ENCODE results near the gene ERP27. TPM values are rescaled to one million over a fixed set of nuclear protein-coding genes. Genes with fewer than 3 reads are reported as not detected.

The ERP27 gene
- total and polyA plus RNA-seq, 2 of the 8 experiments (the other 6 are each of a cell fraction or from before 2014, with no cell fraction given) = not detected

DNA sequence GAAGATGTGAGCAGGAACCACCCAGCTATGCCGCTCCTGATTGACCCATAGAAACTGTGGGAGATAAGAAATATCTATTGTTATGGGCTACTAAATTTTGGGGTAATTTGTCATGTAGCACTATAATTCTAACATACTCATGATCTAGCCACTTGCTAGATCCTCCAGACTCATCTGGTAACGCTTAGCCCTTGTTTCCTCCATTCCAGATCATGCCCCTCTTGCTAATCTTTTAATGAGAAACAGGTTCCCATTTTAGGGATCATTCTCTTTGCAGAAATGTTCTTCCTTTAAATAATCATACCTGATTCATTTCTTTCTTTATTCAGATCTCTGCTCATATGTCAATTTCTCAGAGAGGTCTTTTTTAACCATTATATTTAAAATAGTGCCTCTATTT lies 26.9 kb upstream of the ERP27 start:
- no peak overlapping the region for H3K9ac ChIP-seq (replicated peaks in 1 of 4; ENCODE audit: extremely low read depth in 1 of 4, low read depth in 3 of 4, low read length in 3 of 4)
- no peak overlapping the region for H3K18ac ChIP-seq (ENCODE audit: extremely low read depth, low read length)
- DNase-seq (ENCODE audit: low read depth in 1 of 2, low spot score in 2 of 2) = no peak
- no peak overlapping the region for H3K27ac ChIP-seq (ENCODE audit: low read depth, low read length)
- H3K4me1 ChIP-seq (replicated peaks in 1 of 4; ENCODE audit: control insufficient read depth in 3 of 4, insufficient read depth in 4 of 4, low read length in 3 of 4) = no peaks in the 10 kb centered on the region
- no peaks in the 10 kb centered on the region for H3K9me3 ChIP-seq (ENCODE audit: insufficient read depth in 2 of 2, low read depth in 1 of 2, low read length in 1 of 2)
- no peak overlapping the region for H2AK5ac ChIP-seq (ENCODE audit: low read depth, low read length)
- H3K4me2 ChIP-seq (ENCODE audit: insufficient read depth in 1 of 2, low read depth in 2 of 2, low read length in 2 of 2) = no peak overlapping the region
- no peak overlapping the region for H2BK12ac ChIP-seq (ENCODE audit: low read depth, low read length)
- no peak overlapping the region for H3K23ac ChIP-seq (ENCODE audit: insufficient read length)
- H3K56ac ChIP-seq (replicated peaks; ENCODE audit: insufficient read length, low read depth, low read length) = no peak overlapping the region
- no peak overlapping the region for H2BK120ac ChIP-seq (replicated peaks; ENCODE audit: low read depth, low read length)
- no peak for FAIRE-seq
- H3K79me2 ChIP-seq (ENCODE audit: control insufficient read depth in 1 of 2, insufficient read depth in 2 of 2, low read length in 2 of 2) = no peaks in the 10 kb centered on the region
- H3K4me3 ChIP-seq (ENCODE audit: extremely low read depth in 1 of 4, insufficient read depth in 2 of 4, low read depth in 3 of 4, low read length in 4 of 4) = no peak overlapping the region
- no peaks in the 10 kb centered on the region for H3K23me2 ChIP-seq (ENCODE audit: low read depth, low read length)
- CTCF ChIA-PET (ENCODE audit: partially characterized antibody) = interaction anchor here (0.8 to 1.5 kb wide), 3 partner anchors 17 to 30 kb away, joined by 3 to 5 read pairs (median 5); partner anchors contain the start of gene ERP27
- H4K91ac ChIP-seq (replicated peaks; ENCODE audit: insufficient read length, low read length) = no peak overlapping the region
- no peak overlapping the region for H4K5ac ChIP-seq (ENCODE audit: insufficient read length, low read depth, low read length)
- peaks cover 0 to 1% (median 0%) of the 10 kb centered on the region in 4 experiments; a peak in 1 of 7 replicates for H3K27me3 ChIP-seq (replicated peaks in 1 of 4; ENCODE audit: control insufficient read depth in 3 of 4, extremely low read depth in 1 of 4, insufficient read depth in 3 of 4, low read length in 3 of 4)
- H2AFZ ChIP-seq (ENCODE audit: low read length) = no peak overlapping the region
- H2BK20ac ChIP-seq (ENCODE audit: low read length) = no peak overlapping the region
- TF ChIP-seq SAP30 (IDR thresholded peaks at IDR 0.05; ENCODE audit: insufficient read depth, insufficient replicate concordance, low read length) (no peak), HDAC6 (IDR thresholded peaks at IDR 0.05; ENCODE audit: low read depth, low read length) (no peak), HDAC2 (IDR thresholded peaks at IDR 0.05; ENCODE audit: borderline replicate concordance in 1 of 2, low read depth in 2 of 2, low read length in 2 of 2) (no peak), BRCA1 (IDR thresholded peaks at IDR 0.05; ENCODE audit: low read depth, low read length) (no peak), POLR2AphosphoS5 (IDR thresholded peaks at IDR 0.05; ENCODE audit: low read depth, low read length) (no peak), BACH1 (IDR thresholded peaks at IDR 0.05; ENCODE audit: low read length) (no peak), TAF7 (optimal IDR thresholded peaks at IDR 0.05; ENCODE audit: borderline replicate concordance, low read depth, low read length) (no peak), CEBPB (IDR thresholded peaks at IDR 0.05; ENCODE audit: low read depth, low read length) (no peak), TBP (IDR thresholded peaks at IDR 0.05; ENCODE audit: low read depth, low read length) (no peak), MAFK (IDR thresholded peaks at IDR 0.05; ENCODE audit: low read depth, low read length) (no peak), SIX5 (IDR thresholded peaks at IDR 0.05; ENCODE audit: low read depth, low read length) (no peak), KDM5A (IDR thresholded peaks at IDR 0.05; ENCODE audit: low read length) (no peak), NRF1 (IDR thresholded peaks at IDR 0.05; ENCODE audit: low read depth, low read length) (no peak), RBBP5 (IDR thresholded peaks at IDR 0.05; ENCODE audit: borderline replicate concordance, low read depth, low read length) (no peak), PHF8 (conservative IDR thresholded peaks at IDR 0.05; ENCODE audit: low read depth, low read length) (no peak)
- no peaks in the 10 kb centered on the region for H4K20me1 ChIP-seq (replicated peaks in 1 of 2; ENCODE audit: control insufficient read depth in 1 of 2, insufficient read depth in 2 of 2, low read length in 2 of 2)
- H2BK5ac ChIP-seq (ENCODE audit: low read depth, low read length) = no peak overlapping the region
- no peaks in the 10 kb centered on the region for H3K36me3 ChIP-seq (ENCODE audit: control insufficient read depth in 2 of 4, insufficient read depth in 4 of 4, low read length in 3 of 4)
- no peak overlapping the region for H3K14ac ChIP-seq (ENCODE audit: insufficient read length)
- H4K8ac ChIP-seq (ENCODE audit: extremely low read depth, insufficient read depth, low read length) = no peak overlapping the region
- WGBS, 2 experiments (ENCODE audit: extremely low coverage in 1 of 2, insufficient coverage in 1 of 2, insufficient read length in 1 of 2, insufficient replicate concordance in 2 of 2, low coverage in 1 of 2, low lambda C conversion rate in 2 of 2, missing lambda C conversion rate in 1 of 2) = 87% methylated on average over 2 of the region's 2 CpGs; no CpG with 5 or more reads in 1 of the 2 experiments
- POLR2A ChIA-PET (ENCODE audit: partially characterized antibody) = no interaction called here
- H2BK15ac ChIP-seq (ENCODE audit: low read length) = no peak overlapping the region
- H3K79me1 ChIP-seq (ENCODE audit: low read depth, low read length) = no peaks in the 10 kb centered on the region
- no peak overlapping the region for H3K4ac ChIP-seq (replicated peaks; ENCODE audit: insufficient read length, low read depth, low read length)

All from H1 (cell line).